RPMI7951 (cell line): Measurements from ENCODE around the gene NGDN. TPM values are rescaled to one million over a fixed set of nuclear protein-coding genes. Genes with fewer than 3 reads are reported as not detected.

Experiments
- DNase-seq: peaks from one replicate; pipeline ENCODE4 v3.0.0-alpha.2; 2012; ENCODE audit warnings: low read depth
- total RNA-seq: library from RNA; depleted of rRNA; stranded (reverse); fragments of >200 nt; shearing (Covaris generic); gene quantifications from 2 replicates; pipeline ENCODE4 v1.2.3, GENCODE V29; 2014

The NGDN gene
- total RNA-seq, 1 experiment from 2014 or later = 51.5 TPM

DNA sequence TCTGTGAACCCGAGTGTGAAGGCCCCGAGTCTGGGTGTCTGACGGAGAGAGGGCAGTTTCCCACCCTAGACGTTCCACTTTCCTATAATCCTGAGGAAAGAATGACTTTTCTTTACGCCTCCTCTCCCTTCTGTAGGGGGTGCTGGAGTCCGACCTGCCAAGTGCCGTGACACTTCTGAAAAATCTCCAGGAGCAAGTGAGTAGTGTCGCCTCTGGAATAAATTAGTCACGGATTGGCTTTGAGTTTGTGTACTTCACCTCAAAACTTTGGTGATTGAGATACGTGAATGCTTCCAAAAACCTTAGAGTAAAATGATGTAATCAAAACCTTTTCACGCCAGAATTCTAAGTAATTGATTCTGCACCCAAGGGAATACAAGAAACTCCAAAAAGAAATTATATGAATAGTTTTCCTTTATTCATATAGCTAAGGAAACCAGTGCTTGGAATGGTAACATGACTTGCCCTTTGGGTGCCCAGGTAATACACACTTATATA, 452 bp downstream of the NGDN start:
- peak; percentile 31 for DNase-seq

DNA sequence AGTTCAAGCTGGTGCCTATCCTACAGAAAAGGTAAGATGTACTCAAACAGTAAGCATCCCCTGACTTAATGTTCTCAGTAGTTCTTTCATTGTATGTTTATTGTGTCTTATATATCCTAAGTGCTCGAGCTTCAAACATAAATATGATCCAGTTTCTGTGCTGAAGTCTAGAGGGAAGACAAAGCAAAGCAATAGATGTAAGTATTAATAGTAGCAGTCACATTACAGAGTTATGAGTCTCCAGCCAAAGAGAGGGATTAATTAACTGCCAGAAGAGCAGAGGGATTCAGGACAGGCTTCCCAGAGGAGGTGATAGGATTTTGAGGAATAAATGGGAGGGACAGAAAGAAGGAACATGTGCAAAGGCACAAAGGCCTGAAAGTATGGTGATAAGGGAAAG, 1.4 kb downstream of the NGDN start:
- DNase-seq = no peak

DNA sequence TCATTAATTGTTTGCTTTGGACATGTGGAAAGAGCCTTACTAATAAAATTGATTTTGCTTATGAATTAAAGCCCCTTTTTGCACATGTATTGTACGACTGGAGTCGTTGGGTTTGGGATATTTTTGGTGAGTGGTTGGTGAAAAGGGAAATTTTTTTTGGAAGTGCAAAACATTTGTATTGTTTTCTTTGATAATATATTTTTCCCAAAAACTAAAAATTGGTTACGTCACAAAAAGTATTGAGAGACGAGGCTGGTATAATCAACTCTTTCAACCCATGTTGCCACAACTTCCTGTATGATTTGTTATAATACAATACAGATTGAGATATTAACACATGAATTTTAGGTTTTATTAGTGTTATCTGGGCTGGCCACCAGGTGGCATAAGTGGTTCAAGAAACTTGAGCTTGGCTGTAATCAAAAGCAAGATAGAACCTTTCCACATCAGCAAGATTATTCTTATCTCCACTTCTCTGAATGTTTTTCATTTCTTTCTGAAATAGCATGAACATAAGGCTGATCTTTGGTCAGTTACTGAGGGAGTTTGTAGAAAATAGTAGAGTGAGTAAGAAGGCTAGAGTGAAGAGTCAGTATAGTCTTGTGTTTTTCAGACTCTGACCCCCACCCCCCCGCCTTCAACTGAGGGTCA, 8.7 kb downstream of the NGDN start:
- peak; percentile 42 for DNase-seq

DNA sequence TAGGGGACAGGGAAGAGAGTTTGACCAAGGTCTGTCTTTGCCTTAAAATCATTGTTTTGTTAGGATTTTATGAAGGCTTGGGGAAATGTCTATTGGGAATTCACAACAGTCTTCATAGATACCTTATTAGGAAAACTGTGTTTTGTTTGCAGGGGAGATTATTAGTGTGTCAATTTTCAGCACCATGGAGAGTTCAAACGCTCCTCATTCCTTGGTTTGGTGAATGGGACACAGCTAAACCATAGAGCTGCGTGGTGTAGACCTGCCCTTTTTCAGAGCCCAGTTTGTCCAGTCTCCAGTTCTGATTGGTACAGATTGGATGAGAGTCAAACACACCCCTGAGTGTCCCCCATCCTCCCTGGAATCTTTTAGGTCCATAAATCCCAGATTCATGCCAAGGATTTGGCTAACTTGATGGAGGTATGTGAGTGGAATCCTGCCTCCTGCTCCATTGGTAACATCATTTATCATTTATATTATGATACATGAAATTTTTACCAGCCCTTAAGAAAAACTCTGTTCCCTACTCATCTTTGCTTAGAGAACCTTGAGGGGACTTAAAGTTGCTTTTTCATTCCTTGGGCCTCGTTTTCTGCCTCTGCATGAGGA, 12.0 kb downstream of the NGDN start:
- DNase-seq = peak; percentile 10

DNA sequence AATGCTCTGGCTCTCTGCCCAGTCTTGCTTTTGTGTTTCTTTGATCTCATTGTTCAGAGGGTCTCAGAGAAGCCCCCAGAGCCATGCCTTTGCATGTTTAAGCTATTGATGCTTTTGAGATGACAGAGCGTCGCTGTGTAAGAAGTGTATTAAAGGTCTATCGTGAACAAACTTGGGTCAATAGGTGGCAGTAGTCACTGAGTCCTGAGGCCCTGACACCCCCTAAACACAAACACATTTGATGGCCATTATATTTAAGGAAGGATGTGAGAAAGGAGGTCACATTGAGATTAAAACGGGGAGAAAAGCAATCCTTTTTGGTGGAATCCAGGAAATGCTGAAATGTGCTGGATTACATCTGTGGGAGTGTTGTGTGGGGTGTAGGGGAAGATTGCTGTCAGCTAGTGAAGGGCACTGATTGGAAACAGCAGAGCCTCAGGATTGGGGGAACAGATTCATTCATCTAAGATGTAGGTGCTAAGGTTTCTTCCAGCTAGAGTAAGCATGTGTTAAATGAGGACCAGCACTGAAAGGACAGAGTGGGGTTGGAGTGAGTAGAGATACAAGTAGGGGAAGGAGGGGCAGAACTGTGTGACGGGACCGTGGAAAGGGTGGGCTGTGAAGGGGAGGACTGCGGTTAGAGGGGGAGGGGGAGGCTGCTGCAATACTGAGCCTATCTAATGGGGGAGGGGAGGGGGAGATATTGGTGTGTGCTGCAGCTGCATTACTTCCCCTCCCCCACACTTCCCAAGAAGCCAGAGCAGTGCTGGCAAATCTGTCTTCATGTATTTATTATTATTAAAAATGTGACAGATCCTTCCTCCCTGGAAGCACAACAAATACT, 12.7 kb downstream of the NGDN start:
- no peak for DNase-seq

DNA sequence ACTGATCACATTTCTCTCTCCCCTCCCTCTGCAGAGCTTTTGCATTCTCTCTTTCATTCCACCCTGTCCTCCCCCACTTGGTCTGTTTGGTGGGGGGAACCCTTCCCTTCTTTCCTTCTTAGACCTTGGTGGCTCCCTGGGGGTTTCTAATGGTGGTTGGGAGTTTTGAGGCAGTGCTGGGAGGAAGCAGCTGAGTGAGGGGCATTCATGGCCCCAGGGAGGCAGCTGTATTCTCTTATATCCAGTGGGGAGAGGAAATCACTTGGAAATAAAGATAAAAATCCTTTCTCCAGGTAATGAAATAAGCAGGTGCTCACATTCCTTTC, 13.3 kb downstream of the NGDN start:
- no peak for DNase-seq

DNA sequence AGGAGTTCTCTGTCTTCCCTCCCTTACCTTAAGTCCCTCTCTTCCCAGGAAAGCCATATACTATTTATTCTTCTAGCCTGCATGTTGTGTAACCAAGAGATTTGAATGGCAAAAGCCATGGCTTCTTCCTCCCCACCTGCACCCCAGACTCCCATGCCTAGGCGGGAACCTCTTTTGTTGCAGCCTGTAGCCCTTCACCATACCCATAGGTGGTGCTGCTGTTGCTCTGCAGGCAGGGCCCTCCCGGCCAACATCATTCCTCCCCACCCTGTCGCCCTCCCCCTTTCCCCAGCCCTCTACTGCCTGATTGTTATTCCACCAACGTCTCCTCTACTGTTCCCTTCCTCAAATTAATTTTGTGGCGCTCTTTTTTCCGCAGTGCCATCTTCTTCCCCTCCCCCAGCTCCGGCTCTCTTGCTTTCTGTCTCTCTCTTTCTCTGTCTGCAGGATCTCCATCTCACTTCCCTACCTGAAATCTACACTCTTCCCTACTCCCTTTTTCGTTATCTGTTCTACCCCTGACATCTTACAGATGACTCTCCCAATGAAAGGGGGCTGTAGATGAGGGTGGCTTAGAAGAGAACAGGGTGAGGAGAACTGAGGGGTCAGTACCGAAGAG, 13.8 kb downstream of the NGDN start:
- DNase-seq = peak; percentile 6

DNA sequence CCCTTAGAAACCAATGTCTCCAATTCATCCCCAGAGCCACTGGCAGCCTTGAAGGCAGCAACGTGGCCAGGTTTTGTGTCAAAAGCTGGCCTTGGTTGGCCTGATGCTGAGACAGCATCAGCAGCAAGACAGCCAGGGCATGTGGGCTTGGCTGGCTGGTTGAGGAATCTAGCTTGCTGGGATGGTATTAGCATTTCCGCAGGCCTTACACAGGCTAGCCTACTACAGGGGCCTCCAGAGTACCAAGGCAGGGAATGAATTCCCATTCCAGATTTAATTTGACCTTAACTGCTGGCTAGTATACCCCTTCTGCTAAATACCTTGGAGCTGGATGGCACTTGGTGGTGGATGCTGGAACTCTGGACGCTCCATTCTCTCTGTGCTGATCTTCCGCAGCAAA, 15.8 kb downstream of the NGDN start:
- no peak for DNase-seq

DNA sequence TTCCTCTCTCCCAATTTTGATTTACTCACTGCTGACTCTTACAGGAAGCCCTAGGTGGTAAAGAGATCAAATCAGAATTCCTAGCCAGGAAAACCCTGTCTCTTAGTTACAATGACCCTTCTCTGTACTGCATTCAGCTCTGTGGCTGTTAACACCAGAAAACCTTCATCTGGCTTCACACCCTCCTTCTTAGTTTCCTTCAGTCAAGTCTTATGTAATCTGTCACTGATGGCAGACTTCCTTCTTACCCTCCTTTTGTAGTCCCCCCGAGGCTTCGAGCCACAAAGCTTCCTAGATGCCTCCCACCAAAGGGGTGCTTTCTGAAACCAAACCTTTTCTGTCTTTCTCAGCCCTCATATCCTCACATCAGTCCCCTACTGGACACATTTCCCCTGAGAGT, 16.5 kb downstream of the NGDN start:
- no peak for DNase-seq

DNA sequence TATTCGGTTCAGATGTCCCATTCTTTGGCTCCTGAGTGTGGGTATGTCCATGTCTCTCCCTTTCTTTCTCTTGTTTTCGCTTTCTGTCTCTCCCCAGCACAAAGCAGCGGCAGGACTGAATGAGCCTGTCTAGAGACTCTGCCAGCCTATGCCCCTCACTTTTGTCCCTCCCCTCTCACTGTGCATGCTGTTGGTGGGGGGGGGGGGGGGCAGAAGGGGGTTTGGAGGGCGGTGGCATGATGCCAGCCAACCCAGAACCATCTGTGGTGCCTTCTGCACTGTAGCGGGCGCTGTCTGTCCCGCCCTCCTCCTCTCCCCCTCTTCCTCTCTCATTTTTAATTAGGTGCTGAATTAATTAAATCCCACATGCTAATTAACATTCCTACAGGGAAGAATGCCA, 17.7 kb downstream of the NGDN start:
- DNase-seq = no peak

DNA sequence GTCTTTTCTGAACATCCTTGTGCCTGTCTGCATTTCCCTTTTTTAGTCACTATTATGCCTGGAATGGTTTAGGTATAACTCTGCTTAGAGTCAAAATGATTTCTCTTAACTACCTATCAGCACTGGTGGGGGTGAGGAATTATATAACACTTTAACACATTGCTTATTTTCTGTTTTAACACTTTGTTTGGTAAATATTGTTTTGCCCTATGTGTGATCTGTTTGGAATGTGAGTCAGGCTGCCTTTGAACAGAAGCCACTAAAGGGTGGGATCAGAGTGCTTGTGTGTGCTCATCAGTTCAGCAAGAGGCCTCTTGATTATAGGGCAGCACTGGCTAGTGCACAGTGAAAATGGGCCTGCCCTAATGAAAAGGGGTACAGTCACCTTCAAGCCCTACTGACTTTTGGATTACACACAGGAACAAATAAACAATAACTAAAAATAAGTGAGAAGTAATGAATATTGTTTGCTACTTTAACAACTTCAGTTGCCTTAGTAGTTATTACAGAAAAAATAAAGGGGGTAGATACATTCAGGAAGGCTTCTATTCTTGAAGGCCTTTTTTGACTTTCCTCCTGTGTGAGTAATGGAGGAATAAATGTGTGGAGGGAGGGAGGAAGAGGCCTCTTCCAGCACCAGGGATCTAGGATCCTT, 23.2 kb downstream of the NGDN start:
- no peak for DNase-seq

DNA sequence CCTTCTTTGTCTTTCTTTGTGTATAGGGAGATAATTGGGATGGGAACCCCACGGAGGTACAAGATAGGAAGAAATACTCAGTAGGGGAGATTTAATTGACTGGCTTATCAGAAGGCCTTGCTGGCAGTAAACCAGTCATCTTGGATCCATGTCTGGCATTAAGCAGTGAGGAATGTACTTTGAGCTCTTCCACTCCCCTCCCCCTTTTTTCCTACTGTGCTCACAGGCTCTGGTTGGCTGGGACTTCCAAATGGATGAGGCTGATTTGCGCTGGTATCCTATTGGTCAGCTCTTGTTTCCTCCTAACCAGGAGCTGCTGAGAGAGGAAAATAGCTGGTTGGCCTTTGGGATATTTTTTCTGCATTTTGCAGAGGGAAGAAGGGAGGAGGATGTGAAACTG, 24.7 kb downstream of the NGDN start:
- DNase-seq = no peak

DNA sequence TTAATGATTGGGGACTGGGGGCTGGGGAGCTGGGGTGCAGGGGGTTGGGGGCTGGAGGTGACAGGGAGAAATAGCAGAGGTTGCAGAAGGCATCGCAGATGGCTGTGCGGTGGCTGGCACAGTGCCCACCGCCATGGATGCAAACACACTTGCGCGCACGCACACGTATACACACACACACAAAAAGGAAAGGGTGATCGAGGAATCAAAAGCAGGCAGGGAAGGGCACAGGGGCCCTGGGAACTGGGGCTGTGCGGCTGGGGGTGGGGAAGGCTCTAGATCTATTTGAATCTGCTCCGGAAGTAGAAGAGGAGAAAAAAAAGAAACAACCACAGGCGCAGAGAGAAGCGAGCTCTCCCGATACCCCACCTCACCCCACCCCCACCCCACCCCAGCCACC, 42.7 kb downstream of the NGDN start:
- no peak for DNase-seq

DNA sequence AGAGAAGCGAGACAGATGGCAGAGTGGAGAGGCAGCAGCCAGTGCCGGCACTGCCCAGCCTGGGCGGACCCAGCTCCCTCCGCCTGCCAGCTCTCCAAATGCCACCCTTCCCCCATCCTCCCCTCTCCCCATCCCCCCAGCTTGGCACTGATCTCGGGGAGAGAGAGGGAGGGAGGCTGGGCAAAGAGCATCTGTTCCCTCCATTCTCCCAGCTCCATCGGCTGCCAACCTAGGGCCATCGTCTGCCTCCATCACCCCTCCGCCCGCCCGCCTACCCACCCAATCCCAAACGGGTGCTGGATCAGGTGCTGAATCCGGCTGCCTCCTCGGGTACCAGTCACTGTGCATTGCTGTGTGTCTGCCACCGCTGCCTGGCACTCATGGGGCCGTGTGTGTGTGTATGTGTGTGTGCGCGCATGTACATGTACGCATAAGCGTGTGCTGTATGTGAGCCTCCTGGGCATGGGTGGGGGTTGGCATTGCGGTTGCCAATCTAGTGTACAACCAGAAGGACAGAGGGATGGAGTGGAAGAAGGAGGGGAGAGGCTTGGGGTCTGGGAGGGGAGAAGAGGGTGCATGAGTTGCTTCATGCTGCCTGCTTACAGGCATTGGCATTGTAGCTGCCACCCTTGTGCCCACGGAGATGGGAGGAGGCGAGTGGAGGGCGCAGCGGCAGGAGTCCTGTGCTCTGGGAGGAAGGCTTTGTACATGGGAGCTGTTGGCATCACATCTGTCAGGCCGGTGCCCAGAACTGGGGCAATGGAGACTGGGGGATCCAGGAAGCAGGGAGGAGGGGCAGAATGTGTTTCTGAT, 43.7 kb downstream of the NGDN start:
- no peak for DNase-seq

DNA sequence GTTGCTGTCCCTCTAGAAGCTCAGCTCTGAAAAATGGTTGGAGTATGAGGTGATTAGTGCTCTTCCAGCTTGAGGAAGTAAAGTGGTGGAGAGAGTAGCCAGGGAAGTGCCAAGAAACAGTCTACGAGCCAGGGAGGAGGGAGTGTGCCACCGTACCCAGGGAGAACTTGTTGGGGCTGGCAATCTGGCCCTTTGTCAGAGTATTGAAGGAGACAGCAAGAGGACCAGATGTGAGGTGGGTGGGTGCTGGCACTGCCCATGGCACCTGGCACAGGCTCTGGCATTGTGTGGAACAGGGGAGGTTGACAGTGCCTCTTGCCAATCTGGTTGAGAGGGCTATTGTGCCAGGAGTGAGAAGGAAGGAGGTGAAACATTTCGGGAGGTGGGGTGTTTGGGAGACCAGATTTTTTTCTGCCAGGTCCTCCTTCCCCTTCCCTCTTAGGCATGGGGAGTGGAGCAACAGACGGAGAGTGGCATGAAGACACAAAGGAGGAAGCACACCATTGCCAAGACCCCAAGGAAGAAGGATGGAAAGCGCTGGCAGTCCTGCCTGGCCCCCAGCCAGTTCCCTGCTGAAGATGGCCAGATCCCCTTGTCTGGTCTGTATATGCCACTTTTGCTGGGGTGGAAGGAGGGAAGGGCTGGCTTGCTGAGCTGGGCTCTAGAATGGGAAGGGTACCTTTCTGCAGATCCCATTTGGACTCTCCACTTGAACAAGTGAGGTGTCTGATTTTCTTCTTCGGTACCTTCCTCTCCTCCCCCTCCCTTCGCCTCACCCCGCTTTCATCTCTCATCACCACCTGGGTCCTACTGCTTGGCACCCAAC, 44.5 kb downstream of the NGDN start:
- no peak for DNase-seq

DNA sequence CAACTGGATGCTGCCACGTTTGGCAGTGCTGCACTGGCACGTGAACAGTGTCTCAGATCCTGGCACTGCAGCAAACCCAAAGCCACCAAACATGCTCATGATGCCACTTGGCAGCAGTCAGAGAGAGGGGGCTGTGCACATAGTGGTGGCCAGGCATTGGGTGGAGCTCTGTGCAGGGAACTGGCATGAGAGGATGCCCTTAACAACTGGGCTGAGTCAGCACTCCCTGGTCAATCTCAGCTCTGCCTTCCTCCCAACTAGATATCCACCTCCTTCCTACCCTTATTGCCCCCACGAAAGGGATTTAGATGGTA, 45.1 kb downstream of the NGDN start:
- DNase-seq = no peak

DNA sequence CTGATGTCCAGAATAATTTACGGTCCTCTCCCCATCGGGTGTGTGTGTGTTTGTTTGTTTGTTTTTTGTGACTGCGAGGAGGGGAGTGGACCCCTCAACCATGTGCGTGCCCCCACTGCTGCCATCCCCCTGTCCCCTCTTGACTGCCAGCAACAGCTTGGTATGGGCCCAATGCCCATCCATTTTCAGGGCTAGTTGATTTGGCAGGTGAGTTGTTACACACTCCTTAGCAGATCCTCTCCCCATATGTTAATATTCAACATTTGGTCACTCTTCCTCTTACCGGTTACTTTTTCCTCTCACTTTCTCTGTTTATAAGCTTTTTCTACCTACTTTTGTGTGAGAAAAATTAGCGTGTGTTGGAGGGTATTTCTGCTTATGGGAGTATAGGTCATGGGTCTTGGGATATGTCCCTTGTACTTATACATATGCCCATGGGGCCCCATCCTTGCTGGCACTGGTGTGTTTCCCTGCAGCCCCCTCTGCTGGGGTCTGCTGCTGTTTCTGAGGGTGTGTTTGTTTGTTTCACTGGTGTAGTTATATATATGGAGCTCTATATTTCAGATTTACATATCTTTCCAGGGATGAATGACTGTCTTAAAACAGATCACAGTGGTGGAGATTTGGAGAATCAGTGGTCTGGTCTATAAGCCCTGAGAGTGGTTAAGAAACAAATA, 48.3 kb downstream of the NGDN start:
- DNase-seq = no peak

DNA sequence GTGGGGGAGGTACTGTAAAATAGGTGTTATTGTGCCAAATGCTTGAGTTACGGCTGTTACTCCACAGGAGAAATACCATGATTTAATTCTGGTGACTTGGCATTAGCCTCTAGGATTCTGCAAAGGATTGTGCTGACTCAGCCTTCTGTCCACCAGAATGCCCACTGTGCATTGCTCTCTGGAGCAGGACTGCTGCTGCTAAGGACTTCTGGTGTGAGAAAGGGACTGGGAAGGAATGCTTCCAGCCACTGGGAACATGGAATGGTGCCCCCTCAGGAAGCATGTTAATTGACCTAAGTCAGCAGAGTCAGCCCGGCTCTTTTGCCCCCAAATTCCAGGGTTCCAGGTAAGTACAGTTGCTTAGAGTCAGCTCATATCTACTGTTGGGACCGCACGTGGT, 49.2 kb downstream of the NGDN start:
- no peak for DNase-seq

DNA sequence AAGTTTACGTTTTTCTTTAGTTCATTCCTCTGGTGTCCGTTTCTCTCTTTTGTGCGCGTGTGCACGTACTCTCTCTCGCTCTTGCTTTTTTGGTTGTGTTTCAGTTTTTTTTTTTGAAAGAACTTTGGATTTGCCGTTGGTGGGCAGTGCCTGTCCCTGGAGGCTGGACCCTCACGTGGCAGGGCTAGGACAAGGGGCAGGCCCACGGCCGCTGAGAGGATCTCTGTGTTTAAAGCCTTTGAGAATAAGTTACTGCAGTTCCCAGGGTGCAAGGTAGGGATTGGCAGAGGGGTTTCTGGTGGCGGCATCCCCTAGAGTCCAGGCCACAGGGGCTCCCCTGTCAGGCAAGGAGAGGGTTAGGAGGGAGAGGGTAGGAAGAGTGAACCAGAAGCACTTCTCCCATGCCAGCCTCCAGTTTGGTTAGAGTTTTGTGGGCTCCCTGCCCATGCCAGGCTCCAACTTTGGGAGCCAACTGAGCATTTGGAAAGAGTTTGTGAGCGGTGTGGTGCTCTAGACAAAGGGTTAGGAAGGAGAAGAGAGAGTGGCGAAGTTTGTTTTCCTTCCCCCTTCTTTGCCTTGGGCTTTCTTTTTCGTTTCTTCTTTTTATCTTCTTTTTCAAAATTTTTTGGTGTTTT, 51.5 kb downstream of the NGDN start:
- no peak for DNase-seq
